K562 (cell line): ENCODE measurements around the gene ENO2. TPM values are rescaled to one million over a fixed set of nuclear protein-coding genes. Genes with fewer than 3 reads are reported as not detected.

Experiments
- BRF1 ChIP-seq: IDR thresholded peaks from 3 replicates; pipeline ENCODE4 v1.6.1; 2011; ENCODE audit warnings: borderline replicate concordance, mild to moderate bottlenecking; ENCODE audit not compliant: insufficient read length; ENCODE audit errors: extremely low read depth
- CTBP1 ChIP-seq: fragments of 450-650 bp; IDR thresholded peaks from 2 replicates; pipeline ENCODE4 v1.6.1; 2016; ENCODE audit warnings: borderline replicate concordance
- DEAF1 ChIP-seq: fragments of 450-650 bp; formaldehyde crosslinking; IDR thresholded peaks from 2 replicates; pipeline ENCODE4 v1.4.0; 2020; ENCODE audit warnings: mild to moderate bottlenecking, moderate library complexity
- E2F8 ChIP-seq: fragments of 450-650 bp; IDR thresholded peaks from 2 replicates; pipeline ENCODE4 v1.7.1; 2018; ENCODE audit warnings: mild to moderate bottlenecking, low read depth; ENCODE audit not compliant: partially characterized antibody
- FUS ChIP-seq: fragments of 200-400 bp; formaldehyde crosslinking; optimal IDR thresholded peaks from 2 replicates; pipeline ENCODE3; 2017; ENCODE audit warnings: low read depth, low read length
- HOMEZ ChIP-seq: fragments of 250-450 bp; sonication (Bioruptor Pico); IDR thresholded peaks from 2 replicates; pipeline ENCODE4 v1.4.0; 2020; ENCODE audit warnings: mild to moderate bottlenecking, moderate library complexity
- KLF13 ChIP-seq: fragments of 450-650 bp; IDR thresholded peaks from 2 replicates; pipeline ENCODE4 v1.6.1; 2016; ENCODE audit warnings: missing genetic modification characterization, low read depth, mild to moderate bottlenecking, missing compliant biosample characterization, moderate library complexity, borderline replicate concordance
- MTA3 ChIP-seq: fragments of 450-650 bp; formaldehyde crosslinking; IDR thresholded peaks from 2 replicates; pipeline ENCODE4 v1.6.1; 2017; ENCODE audit warnings: mild to moderate bottlenecking, borderline replicate concordance
- PHF8 ChIP-seq: fragments of 200-600 bp; sonication (generic); IDR thresholded peaks from 2 replicates; pipeline ENCODE4 v1.6.1; 2012; ENCODE audit warnings: mixed run types, mild to moderate bottlenecking, inconsistent platforms, low read length, moderate library complexity, borderline replicate concordance
- RBBP5 ChIP-seq: fragments of 200-600 bp; sonication (generic); IDR thresholded peaks from 2 replicates; pipeline ENCODE4 v1.6.1; 2012; ENCODE audit warnings: borderline replicate concordance, mild to moderate bottlenecking, low read length, control low read depth, inconsistent platforms; ENCODE audit not compliant: insufficient read depth, poor library complexity, severe bottlenecking
- RNF2 ChIP-seq: sonication (generic); IDR thresholded peaks from 2 replicates; pipeline ENCODE4 v1.6.1; 2016
- SETDB1 ChIP-seq: IDR thresholded peaks from one replicate; pipeline ENCODE4 v1.6.1; 2012; ENCODE audit warnings: low read length, control low read depth, inconsistent platforms
- TBL1XR1 ChIP-seq, 2 experiments: IDR thresholded peaks; 2 replicates each; pipeline ENCODE4 v1.6.1; 2012; ENCODE audit warnings: improper control_type of control experiment in 2 of 2, low read length in 2 of 2, mild to moderate bottlenecking in 1 of 2
- TRIM24 ChIP-seq, 2 experiments: fragments of 450-650 bp; IDR thresholded peaks; 2 replicates each; pipeline ENCODE4 v1.6.1; 2016
- TRIM25 ChIP-seq: fragments of 450-650 bp; IDR thresholded peaks from 2 replicates; pipeline ENCODE4 v1.7.0; 2016; ENCODE audit warnings: borderline replicate concordance
- ZNF239 ChIP-seq: fragments of 250-450 bp; sonication (Bioruptor Pico); IDR thresholded peaks from 2 replicates; pipeline ENCODE4 v1.4.0; 2020; ENCODE audit warnings: mild to moderate bottlenecking
- ZNF274 ChIP-seq: IDR thresholded peaks from 2 replicates; pipeline ENCODE4 v1.6.1; 2011; ENCODE audit warnings: low read depth, mild to moderate bottlenecking, low read length, moderate library complexity, borderline replicate concordance
- ZNF707 ChIP-seq: fragments of 250-450 bp; sonication (Bioruptor Pico); conservative IDR thresholded peaks from 2 replicates; pipeline ENCODE4 v1.8.0; 2022; ENCODE audit warnings: inconsistent platforms, mild to moderate bottlenecking, moderate library complexity
- polyA plus RNA-seq, 8 experiments: library from polyadenylated mRNA; depleted of rRNA in 4 of 8; stranded (reverse) in 5 of 8; unstranded in 3 of 8; fragments of >200 nt; fragmentation: Nextera tagmentation in 2 of 8; fragmentation: Illumina TruSeq in 1 of 8; extraction: Ambion mirVana in 2 of 8; extraction: Trizol in 1 of 8; gene quantifications; 2 replicates each; pipeline versions ENCODE4 v1.2.1 to v1.2.3, GENCODE V29; 2011 to 2014; ENCODE audit warnings: inconsistent platforms in 1 of 8, missing spikeins in 1 of 8
- total RNA-seq, 7 experiments: library from RNA; depleted of rRNA in 6 of 7; stranded (reverse); fragments of >200 nt in 6 of 7; fragmentation: Illumina TruSeq in 2 of 7; extraction: Trizol in 2 of 7; gene quantifications; 2 replicates each; pipeline versions ENCODE4 v1.2.1 to v1.2.3, GENCODE V29; 2011 to 2021; ENCODE audit warnings: low replicate concordance in 1 of 7

The ENO2 gene
- total and polyA plus RNA-seq, 9 of the 15 experiments (the other 6 are each of a cell fraction or from before 2014, with no cell fraction given), result 10.9 to 43.3 (median 21.0) TPM

- peak; percentile 72 for TF ChIP-seq E2F8
- TF ChIP-seq ZNF274, result peak; percentile 72; the same call in 1 of the 2 replicates
- TF ChIP-seq MTA3, result peak; percentile 58; the same call in 1 of the 2 replicates
- TF ChIP-seq TRIM25, result 0 out of 2 replicates have a peak, but pooled peaks have one; percentile 64
- peak; percentile 4 for TF ChIP-seq RBBP5
- no peak for TF ChIP-seq KLF13
- no peak for TF ChIP-seq BRF1
- TF ChIP-seq RNF2, result peak; percentile 60
- TF ChIP-seq CTBP1, result peak; percentile 97
- TF ChIP-seq HOMEZ (CRISPR knock-in tag), result no peak
- peak; percentile 27 to 87; a peak in 2 of 4 replicates for TF ChIP-seq TBL1XR1 (IDR thresholded peaks at IDR 0.05; ENCODE audit: low read length in 2 of 2)
- peak; percentile 63 for TF ChIP-seq FUS
- no peak for TF ChIP-seq ZNF239 (CRISPR knock-in tag)
- TF ChIP-seq SETDB1, result no peak
- TF ChIP-seq TRIM24 (IDR thresholded peaks at IDR 0.05), result 0 out of 4 replicates have a peak, but pooled peaks of 1 of the 2 experiments have one; percentile 38
- TF ChIP-seq DEAF1 (CRISPR knock-in tag), result peak; percentile 83
- peak; percentile 34; the same call in 1 of the 2 replicates for TF ChIP-seq PHF8
- no peak for TF ChIP-seq ZNF707 (CRISPR knock-in tag)
Measured at GRCh38 chr12:6944381-6945186, 30.2 kb downstream of the ENO2 start (continued).
